HEK293T (cell line): Measurements from ENCODE around the gene ZMIZ1.

Experiments used
- CTCF ChIA-PET: fragments of 350-600 bp; formaldehyde crosslinking; extraction: SDS; loops from one replicate; lab custom pipeline; 2021; ENCODE audit warnings: antibody characterized with exemption, inconsistent platforms; lab: Yijun Ruan, JAX
- POLR2A ChIA-PET: fragments of 350-600 bp; formaldehyde crosslinking; extraction: SDS; loops from one replicate; lab custom pipeline; 2020; ENCODE audit warnings: antibody characterized with exemption, inconsistent platforms; lab: Yijun Ruan, JAX
- DNase-seq: peaks from one replicate; pipeline ENCODE4 v3.0.0; 2012; ENCODE audit warnings: mixed read lengths; ENCODE audit errors: extremely low spot score
- ARNT ChIP-seq: fragments of 450-650 bp; IDR thresholded peaks from 2 replicates; pipeline ENCODE4 v1.6.1; 2017; ENCODE audit warnings: mild to moderate bottlenecking
- BHLHE40 ChIP-seq: fragments of 450-650 bp; IDR thresholded peaks from 2 replicates; pipeline ENCODE4 v1.6.1; 2016; ENCODE audit warnings: mild to moderate bottlenecking, moderate library complexity, borderline replicate concordance
- CTBP1 ChIP-seq: fragments of 450-650 bp; IDR thresholded peaks from 2 replicates; pipeline ENCODE4 v1.6.1; 2016; ENCODE audit warnings: borderline replicate concordance
- ELF4 ChIP-seq: fragments of 450-650 bp; IDR thresholded peaks from 2 replicates; pipeline ENCODE4 v1.6.1; 2017; ENCODE audit warnings: antibody characterized with exemption
- FOXA1 ChIP-seq: fragments of 450-650 bp; IDR thresholded peaks from 2 replicates; pipeline ENCODE4 v1.6.1; 2016; ENCODE audit warnings: mild to moderate bottlenecking
- FOXK2 ChIP-seq: fragments of 450-650 bp; IDR thresholded peaks from 2 replicates; pipeline ENCODE4 v1.6.1; 2016; ENCODE audit warnings: mild to moderate bottlenecking
- FOXM1 ChIP-seq: fragments of 450-650 bp; IDR thresholded peaks from 2 replicates; pipeline ENCODE4 v1.6.1; 2017; ENCODE audit warnings: mild to moderate bottlenecking, borderline replicate concordance
- HDGF ChIP-seq: fragments of 450-650 bp; IDR thresholded peaks from 2 replicates; pipeline ENCODE4 v1.6.1; 2017; ENCODE audit warnings: antibody characterized with exemption, borderline replicate concordance
- L3MBTL2 ChIP-seq: fragments of 450-650 bp; conservative IDR thresholded peaks from 2 replicates; pipeline ENCODE4 v1.6.1; 2016; ENCODE audit warnings: mild to moderate bottlenecking
- LEF1 ChIP-seq: fragments of 450-650 bp; IDR thresholded peaks from 2 replicates; pipeline ENCODE4 v1.6.1; 2017; ENCODE audit warnings: mild to moderate bottlenecking, borderline replicate concordance
- NFRKB ChIP-seq: fragments of 450-650 bp; IDR thresholded peaks from 2 replicates; pipeline ENCODE4 v1.6.1; 2016; ENCODE audit warnings: mild to moderate bottlenecking, moderate library complexity
- SP1 ChIP-seq: fragments of 450-650 bp; IDR thresholded peaks from 2 replicates; pipeline ENCODE4 v1.6.1; 2017
- SUZ12 ChIP-seq: fragments of 450-650 bp; IDR thresholded peaks from 2 replicates; pipeline ENCODE4 v1.6.1; 2016; ENCODE audit warnings: mild to moderate bottlenecking
- TARDBP ChIP-seq: fragments of 450-650 bp; IDR thresholded peaks from 2 replicates; pipeline ENCODE4 v1.6.1; 2016
- ZNF384 ChIP-seq: fragments of 450-650 bp; IDR thresholded peaks from 2 replicates; pipeline ENCODE4 v1.6.1; 2016
- TF ChIP-seq, protein P1 (sequence below): fragments of 450-650 bp; IDR thresholded peaks from 2 replicates; pipeline ENCODE4 v1.6.1; 2016

The ZMIZ1 gene

DNA sequence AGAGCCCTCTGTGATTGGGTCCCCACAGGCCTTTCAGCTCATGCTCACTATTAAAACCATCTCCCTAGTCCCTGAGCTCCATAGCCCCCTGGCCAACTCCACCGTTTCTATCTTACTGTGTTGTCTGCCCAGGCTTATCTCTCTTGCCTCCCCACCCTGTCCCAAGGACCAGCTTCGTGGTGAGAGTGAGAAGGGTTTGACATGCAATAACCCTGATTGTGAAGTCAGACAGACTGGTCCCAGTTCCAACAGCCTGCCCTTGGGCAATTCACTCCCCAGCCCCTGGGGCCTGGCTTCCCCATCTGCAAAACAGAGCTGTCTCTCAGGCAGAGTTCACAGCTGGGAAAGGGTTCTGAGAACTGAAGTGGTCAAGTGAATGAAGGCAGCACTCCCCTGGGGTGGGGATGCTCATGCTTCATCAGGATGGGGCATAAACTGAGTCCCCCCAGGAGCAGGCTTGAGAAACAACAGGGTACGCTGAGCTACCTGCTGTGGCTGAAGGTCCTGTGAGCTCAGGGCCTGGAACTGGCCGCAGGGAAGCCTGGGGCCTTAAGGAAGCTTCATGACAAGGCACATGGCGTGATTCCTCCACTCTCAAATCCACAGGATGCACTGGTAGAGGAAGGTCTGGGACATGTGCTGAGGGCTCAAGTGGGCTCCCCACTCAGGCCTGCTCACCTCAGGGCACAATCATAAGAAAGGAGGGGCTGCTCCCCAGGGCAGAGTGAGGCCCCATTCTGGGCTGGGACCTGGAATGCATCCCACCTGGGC, 276.7 kb downstream of the ZMIZ1 start:
- TF ChIP-seq SUZ12 (no peak), ZNF384 (no peak), FOXM1 (no peak), NFRKB (no peak), FOXA1 (no peak), BHLHE40 (no peak), ELF4 (no peak), ARNT (no peak), CTBP1 (no peak), LEF1 (no peak)
- TF ChIP-seq, protein P1, sequence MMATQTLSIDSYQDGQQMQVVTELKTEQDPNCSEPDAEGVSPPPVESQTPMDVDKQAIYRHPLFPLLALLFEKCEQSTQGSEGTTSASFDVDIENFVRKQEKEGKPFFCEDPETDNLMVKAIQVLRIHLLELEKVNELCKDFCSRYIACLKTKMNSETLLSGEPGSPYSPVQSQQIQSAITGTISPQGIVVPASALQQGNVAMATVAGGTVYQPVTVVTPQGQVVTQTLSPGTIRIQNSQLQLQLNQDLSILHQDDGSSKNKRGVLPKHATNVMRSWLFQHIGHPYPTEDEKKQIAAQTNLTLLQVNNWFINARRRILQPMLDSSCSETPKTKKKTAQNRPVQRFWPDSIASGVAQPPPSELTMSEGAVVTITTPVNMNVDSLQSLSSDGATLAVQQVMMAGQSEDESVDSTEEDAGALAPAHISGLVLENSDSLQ, result no peak

DNA sequence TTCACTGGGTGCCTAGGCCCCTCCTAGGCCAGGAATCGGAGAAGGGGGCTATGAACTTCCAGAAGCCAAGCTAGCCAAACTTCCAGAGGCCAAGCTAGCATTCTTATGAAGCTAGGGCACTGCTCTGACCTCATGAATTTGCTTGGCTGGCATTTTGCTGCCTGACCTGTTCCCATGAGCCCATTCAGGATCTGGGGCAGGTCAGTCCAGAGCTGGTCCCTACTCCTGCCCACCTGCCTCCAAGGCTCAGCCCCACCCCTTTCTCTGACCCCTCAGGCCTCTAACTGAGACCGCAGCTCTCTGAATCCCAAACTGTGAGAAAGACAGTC, 277.2 kb downstream of the ZMIZ1 start:
- no peak for DNase-seq
- ChIA-PET CTCF (interaction anchor here (0.7 to 1.2 kb wide), 2 partner anchors 12 to 61 kb away, joined by 3 read pairs; no protein-coding TSS in a partner anchor), POLR2A (interaction anchor here (1.3 kb wide), 2 partner anchors 12 to 23 kb away, joined by 3 to 4 read pairs; no protein-coding TSS in a partner anchor)
- TF ChIP-seq CTBP1 (no peak), SUZ12 (no peak)

More for the DNA sequence above, 276.7 kb downstream of the ZMIZ1 start:
- ChIA-PET POLR2A (interaction anchor here (0.7 to 1.3 kb wide), 2 partner anchors 23 to 99 kb away, joined by 3 read pairs; no protein-coding TSS in a partner anchor), CTCF (interaction anchor here (0.9 to 1.2 kb wide), 4 partner anchors 10 to 150 kb away, joined by 3 to 5 read pairs (median 3); no protein-coding TSS in a partner anchor)
- DNase-seq, result no peak

DNA sequence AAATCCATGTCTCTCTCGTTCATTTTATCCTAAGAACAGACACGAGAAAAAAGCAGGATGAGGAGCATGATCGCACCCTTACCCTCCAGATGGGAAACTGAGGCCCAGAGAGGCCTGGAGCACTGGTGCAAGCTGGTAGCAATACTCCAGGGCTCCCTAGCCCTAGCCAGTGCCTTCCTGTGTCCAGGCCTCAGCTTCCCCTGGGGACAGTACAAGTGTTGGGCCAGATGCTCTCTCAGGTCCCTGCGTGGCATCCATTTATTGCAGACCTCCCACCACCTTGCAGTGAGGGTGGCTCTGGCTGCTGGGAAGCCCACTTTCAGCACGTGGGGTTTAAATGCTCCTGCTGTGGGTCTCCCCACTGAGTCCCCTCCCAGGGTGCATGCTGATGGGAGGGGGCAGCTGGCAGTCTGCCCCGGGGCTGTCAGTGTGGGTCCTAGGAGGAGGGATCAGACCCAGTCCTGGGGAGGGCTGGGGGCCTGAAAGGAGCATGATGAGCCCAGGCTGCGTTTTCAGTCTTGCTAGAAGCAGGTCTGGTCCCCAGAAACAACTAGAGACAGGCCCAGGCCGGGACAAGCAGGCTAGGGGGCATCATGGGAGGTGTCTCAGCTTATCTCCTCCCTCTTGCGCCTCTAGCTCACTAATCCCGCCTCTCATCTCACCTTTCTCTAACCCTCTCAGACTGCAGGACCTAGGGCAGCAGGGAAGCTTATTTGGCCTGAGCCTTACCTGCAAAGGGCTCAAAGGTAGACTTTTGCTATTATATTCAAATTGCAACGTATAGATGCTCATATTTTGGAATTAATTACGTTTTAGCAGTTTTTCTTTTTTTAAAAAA, 277.8 kb downstream of the ZMIZ1 start:
- CTCF ChIA-PET, result interaction anchor here (0.7 kb wide), 1 partner anchor 60 kb away, joined by 3 read pairs; no protein-coding TSS in a partner anchor
- TF ChIP-seq FOXA1 (no peak), HDGF (no peak), ZNF384 (no peak), NFRKB (no peak), BHLHE40 (no peak), SUZ12 (no peak), SP1 (no peak), FOXK2 (no peak), TARDBP (no peak), ELF4 (no peak), LEF1 (no peak), FOXM1 (no peak), CTBP1 (no peak), L3MBTL2 (no peak), ARNT (no peak)
- TF ChIP-seq, protein P1, result no peak
- DNase-seq, result no peak
- POLR2A ChIA-PET, result interaction anchor here (1.3 kb wide), 2 partner anchors 12 to 24 kb away, joined by 3 to 4 read pairs; no protein-coding TSS in a partner anchor

DNA sequence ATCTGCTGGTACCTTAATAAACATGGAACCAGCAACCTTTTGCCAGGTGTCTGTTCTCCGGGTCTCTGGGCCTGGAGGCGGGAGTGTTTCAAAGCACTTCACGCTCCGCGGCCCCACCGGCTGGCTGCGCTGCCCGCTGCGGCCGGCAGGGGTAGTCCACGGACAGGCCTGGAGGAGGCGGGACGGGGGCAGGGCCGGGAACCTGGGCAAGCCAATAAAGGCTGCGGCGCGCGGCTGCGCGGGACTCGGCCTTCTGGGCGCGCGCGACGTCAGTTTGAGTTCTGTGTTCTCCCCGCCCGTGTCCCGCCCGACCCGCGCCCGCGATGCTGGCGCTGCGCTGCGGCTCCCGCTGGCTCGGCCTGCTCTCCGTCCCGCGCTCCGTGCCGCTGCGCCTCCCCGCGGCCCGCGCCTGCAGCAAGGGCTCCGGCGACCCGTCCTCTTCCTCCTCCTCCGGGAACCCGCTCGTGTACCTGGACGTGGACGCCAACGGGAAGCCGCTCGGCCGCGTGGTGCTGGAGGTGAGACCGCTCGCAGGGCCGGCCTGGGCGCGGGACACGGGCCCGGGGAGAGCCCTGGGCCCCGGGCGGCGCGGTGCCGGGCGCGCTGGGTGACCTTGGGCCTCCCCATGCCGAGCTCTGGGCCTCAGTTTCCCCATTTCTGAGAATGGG, 278.6 kb downstream of the ZMIZ1 start, which contains the start of gene PPIF:
Gene PPIF (plus strand): TSS at position 244 of the 668 bp plus-strand sequence. CDS start 80 bp downstream, at position 324.
- DNase-seq, result peak; percentile 95
- POLR2A ChIA-PET, result interaction anchor here (0.7 to 2.0 kb wide), 5 partner anchors 11 to 140 kb away, joined by 3 to 7 read pairs (median 5); no protein-coding TSS in a partner anchor
- TF ChIP-seq LEF1 (peak; percentile 61), FOXM1 (no peak)
- CTCF ChIA-PET, result no interaction called here

DNA sequence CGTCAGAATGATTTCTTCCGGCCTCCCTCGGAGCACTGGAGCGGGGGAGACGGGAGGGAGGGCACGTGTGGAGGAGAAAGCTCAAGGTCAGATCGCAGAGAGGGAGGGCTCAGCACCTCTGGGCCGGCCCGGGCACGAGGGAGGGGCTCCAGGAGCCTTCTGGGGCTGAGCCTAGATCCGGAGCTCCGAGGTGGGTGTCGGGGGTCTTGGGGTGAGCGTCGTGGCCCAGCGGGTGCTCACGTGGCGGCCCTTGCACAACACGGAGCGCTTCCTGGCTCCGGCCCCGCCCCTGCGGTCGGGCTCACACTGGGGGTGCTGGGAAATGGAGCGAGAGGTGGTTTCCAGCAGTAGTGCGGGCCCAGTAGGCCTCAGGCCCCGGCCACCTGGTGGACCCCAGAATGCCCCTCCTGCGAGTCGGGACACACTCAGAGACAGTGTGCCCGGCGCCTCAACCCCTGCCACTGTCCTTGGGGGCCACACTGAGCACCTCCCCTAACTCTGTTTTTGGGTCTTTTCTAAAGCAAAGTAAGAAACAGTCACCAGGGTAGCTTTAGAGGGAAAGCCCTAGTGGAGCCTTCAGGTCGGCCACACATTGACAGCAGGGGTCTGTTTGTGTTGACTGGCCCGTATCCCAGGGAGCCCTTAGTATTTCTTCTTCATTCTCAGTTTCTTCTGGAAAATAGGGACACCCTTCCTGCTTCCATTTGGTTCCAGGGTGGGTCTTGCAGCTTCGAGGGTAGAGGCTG, 279.3 kb downstream of the ZMIZ1 start:
- ChIA-PET CTCF (interaction anchor here (0.6 kb wide), 1 partner anchor 11 kb away, joined by 5 read pairs; no protein-coding TSS in a partner anchor), POLR2A (interaction anchor here (0.7 to 2.0 kb wide), 4 partner anchors 10 to 139 kb away, joined by 3 to 7 read pairs (median 5); no protein-coding TSS in a partner anchor)
- DNase-seq, result peak; percentile 44
- TF ChIP-seq HDGF (0 out of 2 replicates have a peak, but pooled peaks have one; percentile 31), L3MBTL2 (peak; percentile 94), FOXK2 (no peak)

DNA sequence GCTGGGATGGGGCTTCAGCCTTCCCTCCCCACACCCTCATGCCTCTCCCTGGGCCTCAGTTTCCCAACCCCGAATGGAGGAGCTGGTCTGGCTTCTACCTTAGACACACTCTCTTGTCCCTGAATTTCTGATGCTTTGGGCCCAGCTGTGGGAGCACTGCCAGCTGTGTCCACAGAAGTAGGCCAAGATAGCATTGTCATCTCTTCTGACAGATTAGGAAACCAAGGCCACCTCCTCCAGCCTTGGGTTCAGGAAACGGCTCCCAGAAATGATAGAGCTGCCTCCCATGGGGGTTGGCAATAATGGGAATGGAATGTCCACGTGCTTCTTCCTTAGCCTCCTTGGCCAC, 279.8 kb downstream of the ZMIZ1 start:
- DNase-seq, result no peak
- TF ChIP-seq ZNF384 (no peak), BHLHE40 (no peak), TARDBP (no peak), FOXM1 (no peak), FOXK2 (no peak), NFRKB (no peak), SUZ12 (no peak), L3MBTL2 (no peak), ELF4 (no peak), SP1 (no peak), CTBP1 (no peak), HDGF (no peak), LEF1 (no peak), FOXA1 (no peak), ARNT (no peak)
- TF ChIP-seq, protein P1, result no peak
- ChIA-PET POLR2A (interaction anchor here (1.0 to 2.0 kb wide), 2 partner anchors 9 to 139 kb away, joined by 5 to 7 read pairs; no protein-coding TSS in a partner anchor), CTCF (no interaction called here)
